ENCODE results near the gene CUBN. TPM values are rescaled to one million over a fixed set of nuclear protein-coding genes. Genes with fewer than 3 reads are reported as not detected.

The CUBN gene
- total and polyA plus RNA-seq, 2 of the 13 experiments (the other 11 are each of a cell fraction or from before 2014, with no cell fraction given): 0.27 to 0.32 TPM

DNA sequence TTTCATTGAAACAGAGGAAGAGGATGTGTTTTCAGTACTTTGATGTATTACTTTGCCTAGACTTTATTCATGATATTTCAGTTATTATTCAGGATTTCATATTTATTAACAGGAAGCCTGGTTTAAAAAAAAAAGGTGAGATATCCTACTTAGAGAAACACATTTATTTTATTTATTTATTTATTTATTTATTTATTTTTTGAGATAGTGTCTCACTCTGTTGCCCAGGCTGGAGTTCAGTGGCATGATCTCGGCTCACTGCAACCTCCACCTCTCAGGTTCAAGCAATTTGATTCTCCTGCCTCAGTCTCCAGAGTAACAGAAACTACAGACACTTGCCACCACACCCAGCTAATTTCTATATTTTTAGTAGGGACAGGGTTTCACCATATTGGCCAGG is 47.4 kb upstream of the CUBN start (continued):
- TF ChIP-seq, protein P1, sequence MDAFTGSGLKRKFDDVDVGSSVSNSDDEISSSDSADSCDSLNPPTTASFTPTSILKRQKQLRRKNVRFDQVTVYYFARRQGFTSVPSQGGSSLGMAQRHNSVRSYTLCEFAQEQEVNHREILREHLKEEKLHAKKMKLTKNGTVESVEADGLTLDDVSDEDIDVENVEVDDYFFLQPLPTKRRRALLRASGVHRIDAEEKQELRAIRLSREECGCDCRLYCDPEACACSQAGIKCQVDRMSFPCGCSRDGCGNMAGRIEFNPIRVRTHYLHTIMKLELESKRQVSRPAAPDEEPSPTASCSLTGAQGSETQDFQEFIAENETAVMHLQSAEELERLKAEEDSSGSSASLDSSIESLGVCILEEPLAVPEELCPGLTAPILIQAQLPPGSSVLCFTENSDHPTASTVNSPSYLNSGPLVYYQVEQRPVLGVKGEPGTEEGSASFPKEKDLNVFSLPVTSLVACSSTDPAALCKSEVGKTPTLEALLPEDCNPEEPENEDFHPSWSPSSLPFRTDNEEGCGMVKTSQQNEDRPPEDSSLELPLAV (CRISPR knock-in tag; conservative IDR thresholded peaks at IDR 0.05; ENCODE audit: low read depth): no peak
- no peak for TF ChIP-seq CENPT (CRISPR knock-in tag; IDR thresholded peaks at IDR 0.05; ENCODE audit: low read depth)
- TF ChIP-seq, protein P2, sequence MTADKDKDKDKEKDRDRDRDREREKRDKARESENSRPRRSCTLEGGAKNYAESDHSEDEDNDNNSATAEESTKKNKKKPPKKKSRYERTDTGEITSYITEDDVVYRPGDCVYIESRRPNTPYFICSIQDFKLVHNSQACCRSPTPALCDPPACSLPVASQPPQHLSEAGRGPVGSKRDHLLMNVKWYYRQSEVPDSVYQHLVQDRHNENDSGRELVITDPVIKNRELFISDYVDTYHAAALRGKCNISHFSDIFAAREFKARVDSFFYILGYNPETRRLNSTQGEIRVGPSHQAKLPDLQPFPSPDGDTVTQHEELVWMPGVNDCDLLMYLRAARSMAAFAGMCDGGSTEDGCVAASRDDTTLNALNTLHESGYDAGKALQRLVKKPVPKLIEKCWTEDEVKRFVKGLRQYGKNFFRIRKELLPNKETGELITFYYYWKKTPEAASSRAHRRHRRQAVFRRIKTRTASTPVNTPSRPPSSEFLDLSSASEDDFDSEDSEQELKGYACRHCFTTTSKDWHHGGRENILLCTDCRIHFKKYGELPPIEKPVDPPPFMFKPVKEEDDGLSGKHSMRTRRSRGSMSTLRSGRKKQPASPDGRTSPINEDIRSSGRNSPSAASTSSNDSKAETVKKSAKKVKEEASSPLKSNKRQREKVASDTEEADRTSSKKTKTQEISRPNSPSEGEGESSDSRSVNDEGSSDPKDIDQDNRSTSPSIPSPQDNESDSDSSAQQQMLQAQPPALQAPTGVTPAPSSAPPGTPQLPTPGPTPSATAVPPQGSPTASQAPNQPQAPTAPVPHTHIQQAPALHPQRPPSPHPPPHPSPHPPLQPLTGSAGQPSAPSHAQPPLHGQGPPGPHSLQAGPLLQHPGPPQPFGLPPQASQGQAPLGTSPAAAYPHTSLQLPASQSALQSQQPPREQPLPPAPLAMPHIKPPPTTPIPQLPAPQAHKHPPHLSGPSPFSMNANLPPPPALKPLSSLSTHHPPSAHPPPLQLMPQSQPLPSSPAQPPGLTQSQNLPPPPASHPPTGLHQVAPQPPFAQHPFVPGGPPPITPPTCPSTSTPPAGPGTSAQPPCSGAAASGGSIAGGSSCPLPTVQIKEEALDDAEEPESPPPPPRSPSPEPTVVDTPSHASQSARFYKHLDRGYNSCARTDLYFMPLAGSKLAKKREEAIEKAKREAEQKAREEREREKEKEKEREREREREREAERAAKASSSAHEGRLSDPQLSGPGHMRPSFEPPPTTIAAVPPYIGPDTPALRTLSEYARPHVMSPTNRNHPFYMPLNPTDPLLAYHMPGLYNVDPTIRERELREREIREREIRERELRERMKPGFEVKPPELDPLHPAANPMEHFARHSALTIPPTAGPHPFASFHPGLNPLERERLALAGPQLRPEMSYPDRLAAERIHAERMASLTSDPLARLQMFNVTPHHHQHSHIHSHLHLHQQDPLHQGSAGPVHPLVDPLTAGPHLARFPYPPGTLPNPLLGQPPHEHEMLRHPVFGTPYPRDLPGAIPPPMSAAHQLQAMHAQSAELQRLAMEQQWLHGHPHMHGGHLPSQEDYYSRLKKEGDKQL (CRISPR knock-in tag; IDR thresholded peaks at IDR 0.05; ENCODE audit: low read depth): no peak
- TF ChIP-seq YY1 (IDR thresholded peaks at IDR 0.05; ENCODE audit: insufficient read depth, insufficient replicate concordance, low read depth, low read length): no peak
- no peak for TF ChIP-seq ZNF281 (CRISPR knock-in tag; IDR thresholded peaks at IDR 0.05; ENCODE audit: borderline replicate concordance)
- TF ChIP-seq THAP11 (CRISPR knock-in tag; IDR thresholded peaks at IDR 0.05): no peak
- TF ChIP-seq ZSCAN9 (CRISPR knock-in tag; IDR thresholded peaks at IDR 0.05; ENCODE audit: borderline replicate concordance): no peak
- no peak for TF ChIP-seq HNRNPUL1 (IDR thresholded peaks at IDR 0.05; ENCODE audit: low read depth, low read length)
- no peak for TF ChIP-seq ZNF746 (CRISPR knock-in tag; IDR thresholded peaks at IDR 0.05)
- no peak for TF ChIP-seq ZNF230 (CRISPR knock-in tag; IDR thresholded peaks at IDR 0.05)
